Eye (tissue), 1 donor: ENCODE measurements around the gene PCDHB6.
"Not testable (repeated sequence)": the region's sequence is repeated elsewhere in the genome, so short reads cannot be mapped to it uniquely, and the experiment has no call there.

Experiments
- DNase-seq: peaks from one replicate; pipeline ENCODE4 v3.0.0-alpha.2; 2015

PCDHB6 gene

DNA sequence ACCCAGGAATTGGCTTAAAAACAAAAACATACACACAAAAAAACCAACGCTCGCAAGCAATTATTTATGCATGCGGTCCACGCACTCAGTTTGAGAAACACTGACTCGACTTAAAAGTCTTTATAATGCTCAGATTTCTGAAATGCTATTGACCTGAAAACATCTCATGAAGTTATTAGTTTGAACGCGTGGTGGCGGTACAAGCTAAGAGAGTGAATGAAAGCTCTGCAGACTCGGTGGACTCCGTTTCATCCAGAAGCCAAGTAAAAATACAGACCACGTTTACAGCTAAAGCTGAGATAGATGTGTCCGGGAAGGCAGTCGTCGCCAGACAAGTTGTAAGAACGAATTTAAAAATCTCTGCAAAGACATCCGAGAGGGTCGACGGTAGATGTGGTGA is at the start of gene PCDHB6:
PCDHB6 (plus strand) TSS at position 246 of the 400 bp plus-strand sequence. CDS start 201 bp downstream, outside the sequence.
- DNase-seq, result peak; percentile 38

DNA sequence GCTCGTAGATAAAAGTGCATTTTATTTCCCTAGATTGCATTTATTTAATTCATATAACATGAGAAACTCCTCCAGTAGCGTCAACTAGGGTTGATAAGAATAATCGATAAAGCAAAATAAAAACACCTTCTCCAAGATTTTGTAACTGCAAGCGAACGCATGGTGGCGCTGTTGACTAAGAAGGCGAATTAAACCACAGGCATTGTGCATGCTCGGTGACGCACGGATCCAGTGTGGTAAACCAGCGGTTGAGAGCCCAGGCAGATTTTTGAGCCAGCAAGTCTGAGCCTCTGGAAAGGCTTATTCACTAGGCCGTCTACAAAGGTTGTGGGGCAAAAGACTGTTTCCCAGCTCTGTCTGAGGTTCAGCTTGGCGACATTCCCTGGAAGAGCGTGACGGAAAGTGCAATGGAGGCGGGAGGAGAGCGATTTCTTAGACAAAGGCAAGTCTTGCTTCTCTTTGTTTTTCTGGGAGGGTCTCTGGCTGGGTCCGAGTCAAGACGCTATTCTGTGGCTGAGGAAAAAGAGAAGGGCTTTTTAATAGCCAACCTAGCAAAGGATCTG is 49.5 kb upstream of the PCDHB6 start, which contains the start of gene PCDHB3:
PCDHB3 (plus strand) TSS at position 231 of the 563 bp plus-strand sequence; CDS start at position 408, 177 bp downstream.
- peak; percentile 50 for DNase-seq

GRCh38 chr5:141101059-141101458 is 48.8 kb upstream of the PCDHB6 start:
- DNase-seq, result peak; percentile 0

DNA sequence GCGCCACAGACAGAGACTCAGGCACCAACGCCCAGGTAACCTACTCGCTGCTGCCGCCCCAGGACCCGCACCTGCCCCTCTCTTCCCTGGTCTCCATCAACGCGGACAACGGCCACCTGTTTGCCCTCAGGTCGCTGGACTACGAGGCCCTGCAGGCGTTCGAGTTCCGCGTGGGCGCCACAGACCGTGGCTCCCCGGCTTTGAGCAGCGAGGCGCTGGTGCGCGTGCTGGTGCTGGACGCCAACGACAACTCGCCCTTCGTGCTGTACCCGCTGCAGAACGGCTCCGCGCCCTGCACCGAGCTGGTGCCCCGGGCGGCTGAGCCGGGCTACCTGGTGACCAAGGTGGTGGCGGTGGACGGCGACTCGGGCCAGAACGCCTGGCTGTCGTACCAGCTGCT is 47.8 kb upstream of the PCDHB6 start:
- DNase-seq, result not testable (repeated sequence)

DNA sequence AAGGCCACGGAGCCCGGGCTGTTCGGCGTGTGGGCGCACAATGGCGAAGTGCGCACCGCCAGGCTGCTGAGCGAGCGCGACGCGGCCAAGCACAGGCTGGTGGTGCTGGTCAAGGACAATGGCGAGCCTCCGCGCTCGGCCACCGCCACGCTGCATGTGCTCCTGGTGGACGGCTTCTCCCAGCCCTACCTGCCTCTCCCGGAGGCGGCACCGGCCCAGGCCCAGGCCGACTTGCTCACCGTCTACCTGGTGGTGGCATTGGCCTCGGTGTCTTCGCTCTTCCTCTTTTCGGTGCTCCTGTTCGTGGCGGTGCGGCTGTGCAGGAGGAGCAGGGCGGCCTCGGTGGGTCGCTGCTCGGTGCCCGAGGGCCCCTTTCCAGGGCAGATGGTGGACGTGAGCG is 47.4 kb upstream of the PCDHB6 start:
- DNase-seq, result not testable (repeated sequence)

DNA sequence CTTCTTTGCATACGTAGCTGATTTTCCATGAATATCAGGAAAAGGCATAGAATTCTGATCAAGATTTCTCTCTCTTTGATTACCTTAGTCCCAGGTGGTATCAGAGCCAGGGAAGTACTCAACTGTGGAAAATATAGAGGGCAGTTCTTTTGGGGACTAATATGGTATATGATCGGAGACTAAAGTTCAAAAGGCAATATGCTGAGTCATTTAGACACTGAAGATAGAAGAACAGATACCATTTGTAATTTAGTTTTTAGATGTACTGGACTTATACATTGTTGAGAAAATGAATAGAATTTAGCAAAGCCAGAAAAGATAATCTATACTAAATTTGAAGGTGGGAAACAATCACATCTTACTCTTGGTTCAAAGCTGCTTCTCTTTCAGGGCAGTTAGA is 44.5 kb upstream of the PCDHB6 start:
- no peak for DNase-seq

- DNase-seq, result no peak
Observed at GRCh38 chr5:141119250-141119649, 30.6 kb upstream of the PCDHB6 start.

GRCh38 chr5:141121563-141121962 is 28.3 kb upstream of the PCDHB6 start, which contains the start of gene PCDHB4:
Gene PCDHB4, plus strand, starts transcription at chr5:141121818. Its CDS starts 181 bp downstream, at chr5:141121999.
- DNase-seq, result peak; percentile 15

DNA sequence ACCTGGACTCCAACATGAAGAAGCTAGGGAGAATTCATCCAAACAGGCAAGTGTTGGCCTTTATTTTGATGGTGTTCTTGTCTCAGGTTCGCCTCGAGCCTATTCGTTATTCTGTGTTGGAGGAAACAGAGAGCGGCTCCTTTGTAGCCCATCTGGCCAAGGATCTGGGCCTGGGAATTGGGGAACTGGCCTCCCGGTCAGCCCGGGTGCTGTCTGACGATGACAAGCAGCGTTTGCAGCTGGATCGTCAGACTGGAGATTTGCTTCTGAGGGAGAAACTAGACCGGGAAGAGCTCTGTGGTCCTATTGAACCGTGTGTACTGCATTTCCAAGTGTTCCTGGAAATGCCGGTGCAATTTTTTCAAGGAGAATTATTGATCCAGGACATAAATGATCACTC is 27.9 kb upstream of the PCDHB6 start:
- peak; percentile 1 for DNase-seq

GRCh38 chr5:141123396-141124135 is 26.3 kb upstream of the PCDHB6 start:
- DNase-seq, result not testable (repeated sequence)

DNA sequence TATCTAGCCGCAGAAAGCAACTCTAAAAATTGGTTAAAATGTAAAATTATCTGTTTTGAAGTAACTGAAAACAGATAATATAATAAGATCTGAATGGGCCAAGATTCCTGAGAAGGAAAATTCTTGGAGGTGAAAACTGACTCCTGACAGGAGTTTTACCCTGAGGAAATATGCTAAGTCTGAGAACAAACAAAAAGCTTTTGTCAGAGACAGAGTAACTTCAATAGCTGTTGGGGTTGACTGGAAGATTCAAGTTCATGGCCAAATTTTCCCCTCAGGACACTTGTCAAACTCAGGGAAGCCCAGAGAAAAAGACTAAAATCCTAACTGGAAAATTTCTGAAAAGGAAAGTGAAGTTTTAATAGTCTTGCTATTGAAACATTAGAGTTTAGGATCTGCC is 22.6 kb upstream of the PCDHB6 start:
- DNase-seq, result no peak

DNA sequence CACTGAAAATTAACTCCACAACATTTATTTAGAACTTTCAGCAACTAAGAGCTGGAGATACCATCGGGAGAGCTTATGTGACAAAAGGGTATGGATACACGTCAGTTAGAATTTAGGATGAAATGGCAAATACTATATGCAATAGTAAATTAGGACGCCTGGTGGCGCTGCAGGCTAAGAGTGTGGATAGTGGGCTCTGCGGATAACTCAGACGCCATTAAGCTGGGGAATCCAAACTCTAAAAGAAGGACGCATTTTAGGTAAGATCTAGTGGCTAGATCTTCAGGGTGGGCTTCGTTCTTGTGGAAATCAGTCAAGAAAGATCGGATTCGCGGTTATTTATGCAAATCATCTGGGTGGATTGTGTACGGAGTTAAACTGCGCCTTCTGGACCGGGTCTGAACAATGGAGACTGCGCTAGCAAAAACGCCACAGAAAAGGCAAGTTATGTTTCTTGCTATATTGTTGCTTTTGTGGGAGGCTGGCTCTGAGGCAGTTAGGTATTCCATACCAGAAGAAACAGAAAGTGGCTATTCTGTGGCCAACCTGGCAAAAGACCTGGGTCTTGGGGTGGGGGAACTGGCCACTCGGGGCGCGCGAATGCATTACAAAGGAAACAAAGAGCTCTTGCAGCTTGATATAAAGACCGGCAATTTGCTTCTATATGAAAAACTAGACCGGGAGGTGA is 14.7 kb upstream of the PCDHB6 start, which contains the start of gene PCDHB5:
PCDHB5 (plus strand) TSS at position 177 of the 688 bp plus-strand sequence; CDS start at position 406, 229 bp downstream.
- DNase-seq, result peak; percentile 31

GRCh38 chr5:141135718-141136266 is 14.1 kb upstream of the PCDHB6 start:
- peak; percentile 0 for DNase-seq

- not testable (repeated sequence) for DNase-seq
Observed at GRCh38 chr5:141137346-141137745, 12.5 kb upstream of the PCDHB6 start.

- DNase-seq, result no peak
Observed at GRCh38 chr5:141150224-141150992, 551 bp downstream of the PCDHB6 start.

- no peak for DNase-seq
Observed at GRCh38 chr5:141150993-141151325, 1.1 kb downstream of the PCDHB6 start.

DNA sequence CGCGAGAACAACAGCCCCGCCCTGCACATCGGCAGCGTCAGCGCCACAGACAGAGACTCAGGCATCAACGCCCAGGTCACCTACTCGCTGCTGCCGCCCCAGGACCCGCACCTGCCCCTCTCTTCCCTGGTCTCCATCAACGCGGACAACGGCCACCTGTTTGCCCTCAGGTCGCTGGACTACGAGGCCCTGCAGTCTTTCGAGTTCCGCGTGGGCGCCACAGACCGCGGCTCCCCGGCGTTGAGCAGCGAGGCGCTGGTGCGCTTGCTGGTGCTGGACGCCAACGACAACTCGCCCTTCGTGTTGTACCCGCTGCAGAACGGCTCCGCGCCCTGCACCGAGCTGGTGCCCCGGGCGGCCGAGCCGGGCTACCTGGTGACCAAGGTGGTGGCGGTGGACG is 1.8 kb downstream of the PCDHB6 start:
- not testable (repeated sequence) for DNase-seq

GRCh38 chr5:141152096-141152495 is 2.2 kb downstream of the PCDHB6 start:
- DNase-seq, result not testable (repeated sequence)

GRCh38 chr5:141155540-141156374 is 5.9 kb downstream of the PCDHB6 start:
- no peak for DNase-seq

DNA sequence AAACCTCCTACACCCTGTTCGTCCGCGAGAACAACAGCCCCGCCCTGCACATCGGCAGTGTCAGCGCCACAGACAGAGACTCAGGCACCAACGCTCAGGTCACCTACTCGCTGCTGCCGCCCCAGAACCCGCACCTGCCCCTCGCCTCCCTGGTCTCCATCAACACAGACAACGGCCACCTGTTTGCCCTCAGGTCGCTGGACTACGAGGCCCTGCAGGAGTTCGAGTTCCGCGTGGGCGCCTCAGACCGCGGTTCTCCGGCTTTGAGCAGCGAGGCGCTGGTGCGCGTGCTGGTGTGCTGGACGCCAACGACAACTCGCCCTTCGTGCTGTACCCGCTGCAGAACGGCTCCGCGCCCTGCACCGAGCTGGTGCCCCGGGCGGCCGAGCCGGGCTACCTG is 7.5 kb downstream of the PCDHB6 start:
- DNase-seq, result not testable (repeated sequence)

DNA sequence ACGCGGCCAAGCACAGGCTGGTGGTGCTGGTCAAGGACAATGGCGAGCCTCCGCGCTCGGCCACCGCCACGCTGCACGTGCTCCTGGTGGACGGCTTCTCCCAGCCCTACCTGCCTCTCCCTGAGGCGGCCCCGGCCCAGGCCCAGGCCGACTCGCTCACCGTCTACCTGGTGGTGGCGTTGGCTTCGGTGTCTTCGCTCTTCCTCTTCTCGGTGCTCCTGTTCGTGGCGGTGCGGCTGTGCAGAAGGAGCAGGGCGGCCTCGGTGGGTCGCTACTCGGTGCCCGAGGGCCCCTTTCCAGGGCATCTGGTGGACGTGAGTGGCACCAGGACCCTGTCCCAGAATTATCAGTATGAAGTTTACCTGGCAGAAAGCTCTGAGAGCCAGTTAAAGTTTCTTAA is 8.0 kb downstream of the PCDHB6 start:
- not testable (repeated sequence) for DNase-seq
